Muscle of leg (tissue), 16 donors: ENCODE data around the gene RAB3GAP1. TPM values are rescaled to one million over a fixed set of nuclear protein-coding genes. Genes with fewer than 3 reads are reported as not detected.
A peak's percentile ranks its signal among the peaks of the same experiment; 100 is the strongest.

Source experiments
- DNase-seq: peaks from one replicate; pipeline ENCODE4 v3.0.0; 2013
- H3K27ac ChIP-seq: one replicate; pipeline ENCODE4 v1.5.1; 2013; ENCODE audit warnings: mild to moderate bottlenecking, low read length, control low read depth
- H3K27me3 ChIP-seq: one replicate; pipeline ENCODE4 v1.6.1; 2013; ENCODE audit warnings: low read length; ENCODE audit not compliant: control insufficient read depth, insufficient read depth
- H3K36me3 ChIP-seq: one replicate; pipeline ENCODE4 v1.6.1; 2013; ENCODE audit warnings: low read length; ENCODE audit not compliant: control insufficient read depth, insufficient read depth
- H3K4me1 ChIP-seq: one replicate; pipeline ENCODE4 v1.6.1; 2013; ENCODE audit warnings: low read length; ENCODE audit not compliant: control insufficient read depth, insufficient read depth
- H3K4me3 ChIP-seq: one replicate; pipeline ENCODE4 v1.5.1; 2013; ENCODE audit warnings: low read length, control low read depth
- H3K9me3 ChIP-seq: replicated peaks from 2 replicates; pipeline ENCODE4 v1.6.1; 2013; ENCODE audit warnings: low read depth, low read length; ENCODE audit not compliant: control insufficient read depth
- WGBS: methylation state at CpG from one replicate; pipeline ENCODE4 v1.1.5; 2013; ENCODE audit warnings: missing lambda C conversion rate; ENCODE audit not compliant: insufficient coverage; 5-methylcytosine and 5-hydroxymethylcytosine counted together
- long read RNA-seq, 11 donors: transcript quantifications; one replicate each; lab custom pipeline, GENCODE V29; 2026
- polyA plus RNA-seq, 8 donors: library from polyadenylated mRNA; unstranded; fragments of 120-200 nt; gene quantifications; one replicate each; pipeline versions ENCODE4 v1.2.1 to v1.2.3, GENCODE V29; 2013; ENCODE audit warnings: inconsistent platforms in 1 of 8, low replicate concordance in 1 of 8; ENCODE audit not compliant: insufficient read length in 8 of 8, insufficient read depth in 1 of 8
- total RNA-seq: library from RNA; stranded (reverse); fragments of 120-200 nt; gene quantifications from one replicate; pipeline ENCODE4 v1.2.4, GENCODE V29; 2013

Gene RAB3GAP1
- total RNA-seq, result 30.4 TPM
- 10 to 100 TPM; 28.7 to 38.3 (median 33.9) TPM for polyA plus RNA-seq
- long read RNA-seq, donor 1, full-length matches to known transcripts, result 2 of 2 reads
- long read RNA-seq, donor 1, partial matches to known transcripts, result 0 of 2 reads
- long read RNA-seq, donor 1, other reads (novel, unspliced or antisense), result 0 of 2 reads
- long read RNA-seq, donor 2, partial matches to known transcripts, result 0 of 1 reads
- long read RNA-seq, donor 2, other reads (novel, unspliced or antisense), result 0 of 1 reads
- long read RNA-seq, donor 3, full-length matches to known transcripts, result 4 of 4 reads
- long read RNA-seq, donor 3, partial matches to known transcripts, result 0 of 4 reads
- long read RNA-seq, donor 3, other reads (novel, unspliced or antisense), result 0 of 4 reads
- long read RNA-seq, donor 4, full-length matches to known transcripts, result 3 of 9 reads
- long read RNA-seq, donor 4, partial matches to known transcripts, result 6 of 9 reads
- long read RNA-seq, donor 4, other reads (novel, unspliced or antisense), result 0 of 9 reads
- long read RNA-seq, donor 5, full-length matches to known transcripts, result 8 of 13 reads
- long read RNA-seq, donor 5, partial matches to known transcripts, result 5 of 13 reads
- long read RNA-seq, donor 5, other reads (novel, unspliced or antisense), result 0 of 13 reads
- long read RNA-seq, donor 6, full-length matches to known transcripts, result 8 of 25 reads
- long read RNA-seq, donor 6, partial matches to known transcripts, result 17 of 25 reads
- long read RNA-seq, donor 6, other reads (novel, unspliced or antisense), result 0 of 25 reads
- long read RNA-seq, donor 7, full-length matches to known transcripts, result 7 of 13 reads
- long read RNA-seq, donor 7, partial matches to known transcripts, result 6 of 13 reads
- long read RNA-seq, donor 7, other reads (novel, unspliced or antisense), result 0 of 13 reads
- long read RNA-seq, donor 8, full-length matches to known transcripts, result 4 of 4 reads
- long read RNA-seq, donor 8, partial matches to known transcripts, result 0 of 4 reads
- long read RNA-seq, donor 8, other reads (novel, unspliced or antisense), result 0 of 4 reads
- long read RNA-seq, donor 9, full-length matches to known transcripts, result 5 of 5 reads
- long read RNA-seq, donor 9, partial matches to known transcripts, result 0 of 5 reads
- long read RNA-seq, donor 9, other reads (novel, unspliced or antisense), result 0 of 5 reads
- long read RNA-seq, donor 10, full-length matches to known transcripts, result 10 of 10 reads
- long read RNA-seq, donor 10, partial matches to known transcripts, result 0 of 10 reads
- long read RNA-seq, donor 10, other reads (novel, unspliced or antisense), result 0 of 10 reads
- long read RNA-seq, donor 11, full-length matches to known transcripts, result 5 of 5 reads
- long read RNA-seq, donor 11, partial matches to known transcripts, result 0 of 5 reads
- long read RNA-seq, donor 11, other reads (novel, unspliced or antisense), result 0 of 5 reads

GRCh38 chr2:135052042-135052876 lies at the start of gene RAB3GAP1:
Gene RAB3GAP1, plus strand, starts transcription at chr2:135052292. Its CDS starts 16 bp downstream, at chr2:135052308.
- WGBS, result under 1% methylated on average over 35 of the region's 45 CpGs
- Histone ChIP-seq H3K9me3 (no peaks in the 10 kb centered on the region), H3K27me3 (no peaks in the 10 kb centered on the region), H3K36me3 (no peaks in the 10 kb centered on the region), H3K4me1 (peaks cover 6% of the 10 kb centered on the region), H3K4me3 (peak within 1 kb of the TSS; percentile 90), H3K27ac (peak within 1 kb of the TSS; percentile 97)
- DNase-seq, result peak; percentile 93

- WGBS, result 83% methylated on average over 2 of the region's 4 CpGs
- H3K4me3 ChIP-seq, result no peak overlapping the region
- no peaks in the 10 kb centered on the region for H3K4me1 ChIP-seq
- no peak overlapping the region for H3K27ac ChIP-seq
- no peaks in the 10 kb centered on the region for H3K36me3 ChIP-seq
- H3K27me3 ChIP-seq, result peaks cover 9% of the 10 kb centered on the region
- H3K9me3 ChIP-seq, result no peaks in the 10 kb centered on the region
- DNase-seq, result no peak
Measured at GRCh38 chr2:135002836-135003235, 49.3 kb upstream of the RAB3GAP1 start.

DNA sequence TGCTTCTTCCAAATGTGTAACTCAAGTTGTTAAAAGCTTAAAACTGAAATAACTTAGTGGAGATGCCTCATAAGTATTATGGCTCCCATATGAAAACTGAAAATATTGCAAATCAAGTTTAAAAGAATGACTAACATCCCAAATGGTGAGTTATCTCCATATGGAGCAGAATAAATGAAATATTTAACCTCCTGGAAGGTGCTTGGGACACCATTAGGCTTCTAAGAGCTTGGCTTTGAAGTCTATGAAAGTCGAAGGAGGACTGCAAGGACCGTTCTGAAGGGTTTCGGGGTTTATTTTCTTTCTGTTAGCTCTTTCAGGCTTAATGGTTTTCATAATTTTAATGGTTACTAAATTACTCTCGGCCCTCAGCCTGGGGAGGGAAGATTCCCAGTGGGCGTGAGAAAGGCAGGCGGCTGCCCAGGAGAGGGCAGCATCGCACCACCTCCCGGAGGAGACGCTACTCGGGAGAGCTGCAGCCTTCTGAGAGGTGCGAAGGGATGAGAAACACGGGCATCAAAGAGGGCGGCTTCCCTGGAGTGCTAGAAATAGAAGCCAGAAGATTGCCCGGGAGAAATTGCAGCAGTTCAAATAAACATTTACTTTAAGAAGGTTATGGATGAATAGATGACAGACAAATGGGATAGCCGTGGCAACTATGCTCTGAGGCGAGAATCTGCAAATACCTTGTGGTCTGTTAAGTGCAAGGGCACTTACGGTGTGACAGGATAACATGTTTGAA lies 47.9 kb upstream of the RAB3GAP1 start:
- Histone ChIP-seq H3K9me3 (no peaks in the 10 kb centered on the region), H3K36me3 (no peaks in the 10 kb centered on the region), H3K4me1 (no peaks in the 10 kb centered on the region), H3K4me3 (no peak overlapping the region), H3K27ac (no peak overlapping the region), H3K27me3 (peaks cover 9% of the 10 kb centered on the region)
- peak; percentile 54 for DNase-seq
- WGBS, result 6% methylated on average over 11 of the region's 17 CpGs

DNA sequence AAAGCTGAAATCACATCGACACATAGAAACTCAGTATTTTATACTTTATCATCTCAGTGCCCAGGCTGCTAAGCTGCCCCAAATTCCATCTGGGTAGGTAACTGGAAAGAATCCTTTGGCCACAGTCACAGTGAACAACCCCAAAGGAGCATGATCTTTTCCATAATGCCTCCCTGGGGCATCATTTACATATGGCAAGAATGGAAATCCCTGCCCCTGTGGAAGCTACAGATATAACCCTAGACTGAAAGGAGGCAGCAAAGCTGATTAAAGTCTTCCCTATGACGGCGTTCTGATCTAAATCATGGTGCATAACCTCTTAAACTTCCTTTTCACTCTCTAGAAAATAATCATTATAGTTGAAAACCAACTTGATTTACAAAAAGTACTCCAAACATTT lies 46.3 kb upstream of the RAB3GAP1 start:
- no peaks in the 10 kb centered on the region for H3K4me1 ChIP-seq
- H3K27ac ChIP-seq, result no peak overlapping the region
- H3K36me3 ChIP-seq, result no peaks in the 10 kb centered on the region
- H3K27me3 ChIP-seq, result peaks cover 9% of the 10 kb centered on the region
- DNase-seq, result no peak
- no peak overlapping the region for H3K4me3 ChIP-seq
- no CpG with 5 or more reads among the region's 3 CpGs for WGBS
- H3K9me3 ChIP-seq, result no peaks in the 10 kb centered on the region

DNA sequence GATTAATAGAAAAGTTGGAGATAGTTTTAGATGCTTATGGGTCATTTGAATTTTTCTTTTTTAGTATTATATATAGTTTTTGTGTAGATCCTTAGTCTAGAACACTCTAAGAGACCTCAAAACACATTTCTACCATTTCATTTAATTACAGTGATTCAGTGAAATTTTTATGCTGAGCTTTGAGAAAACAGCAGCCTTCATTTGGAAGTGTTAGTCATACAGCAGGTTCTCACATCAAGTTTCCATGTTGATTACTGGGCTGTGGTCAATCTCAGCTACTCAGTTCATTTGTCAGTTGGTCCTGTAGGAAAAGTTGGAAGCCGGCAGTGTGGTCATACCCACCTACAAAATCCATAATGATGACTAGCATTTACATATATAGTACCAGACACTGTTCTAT lies 42.8 kb upstream of the RAB3GAP1 start:
- H3K4me3 ChIP-seq, result no peak overlapping the region
- no peak for DNase-seq
- peaks cover 7% of the 10 kb centered on the region for H3K27me3 ChIP-seq
- no peaks in the 10 kb centered on the region for H3K9me3 ChIP-seq
- no peaks in the 10 kb centered on the region for H3K36me3 ChIP-seq
- no peaks in the 10 kb centered on the region for H3K4me1 ChIP-seq
- H3K27ac ChIP-seq, result no peak overlapping the region
- WGBS, result no CpG with 5 or more reads among the region's 1 CpG

DNA sequence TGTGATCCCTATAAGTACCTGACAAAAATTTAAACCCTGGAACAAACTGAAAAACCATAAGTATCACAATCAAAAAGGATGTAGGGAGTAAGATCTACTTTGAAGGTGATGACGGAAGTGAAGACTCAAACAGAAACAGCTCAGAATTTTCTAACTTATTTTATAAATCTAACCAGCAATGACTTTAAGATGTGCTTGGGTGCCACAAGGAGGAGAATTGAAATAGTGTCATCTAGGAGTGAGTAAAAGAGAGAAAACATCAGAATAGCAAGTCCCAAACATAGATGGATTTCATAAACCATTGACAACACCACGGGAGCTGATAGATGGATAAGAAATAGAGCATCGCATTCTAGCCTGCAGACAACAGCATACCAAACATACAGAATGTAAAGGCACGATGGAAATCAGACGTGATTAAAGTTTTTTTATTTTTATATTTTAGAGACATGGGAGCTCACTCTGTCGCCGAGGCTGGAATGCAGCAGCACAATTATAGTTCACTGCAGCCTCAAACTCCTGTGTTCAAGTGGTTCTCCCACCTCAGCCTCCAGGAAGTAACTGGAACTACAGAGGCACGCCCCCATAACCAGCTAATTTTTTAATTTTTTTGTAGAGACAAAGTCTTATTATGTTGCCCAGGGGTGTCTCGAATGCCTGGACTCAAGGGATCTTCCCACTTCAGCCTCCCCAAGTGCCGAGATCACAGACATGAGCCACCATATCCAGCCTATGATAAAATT lies 41.7 kb upstream of the RAB3GAP1 start:
- WGBS, result no CpG with 5 or more reads among the region's 10 CpGs
- Histone ChIP-seq H3K9me3 (no peaks in the 10 kb centered on the region), H3K27me3 (peaks cover 2% of the 10 kb centered on the region), H3K4me3 (no peak overlapping the region), H3K27ac (no peak overlapping the region), H3K4me1 (no peaks in the 10 kb centered on the region), H3K36me3 (no peaks in the 10 kb centered on the region)
- DNase-seq, result no peak

GRCh38 chr2:135011633-135012032 lies 40.5 kb upstream of the RAB3GAP1 start:
- DNase-seq, result no peak
- Histone ChIP-seq H3K36me3 (no peaks in the 10 kb centered on the region), H3K4me1 (no peaks in the 10 kb centered on the region), H3K4me3 (no peak overlapping the region), H3K27ac (no peak overlapping the region), H3K9me3 (no peaks in the 10 kb centered on the region), H3K27me3 (peaks cover 2% of the 10 kb centered on the region)

DNA sequence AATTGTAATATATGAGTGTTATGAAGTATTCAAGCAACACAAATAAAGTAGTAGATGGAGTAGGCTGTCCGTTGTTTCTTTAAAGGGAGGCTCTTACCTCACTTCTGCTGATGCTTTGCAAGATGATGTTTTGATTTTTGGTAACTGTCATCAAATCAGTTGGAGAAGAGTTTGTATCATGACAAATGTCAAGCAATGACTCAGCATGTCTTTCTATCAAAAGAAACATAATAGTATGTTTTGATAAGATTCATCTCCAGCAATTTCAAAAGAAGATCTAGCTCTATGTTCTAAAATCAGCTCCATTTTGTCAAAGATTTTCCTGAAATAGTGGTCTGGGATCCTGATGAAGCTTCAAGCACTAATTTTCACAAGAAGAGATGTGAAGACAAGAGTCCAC lies 30.5 kb upstream of the RAB3GAP1 start:
- no peak for DNase-seq
- WGBS, result no CpG with 5 or more reads among the region's 1 CpG
- Histone ChIP-seq H3K4me1 (no peaks in the 10 kb centered on the region), H3K27me3 (no peaks in the 10 kb centered on the region), H3K36me3 (no peaks in the 10 kb centered on the region), H3K4me3 (no peak overlapping the region), H3K27ac (no peak overlapping the region), H3K9me3 (no peaks in the 10 kb centered on the region)
